Activated naive CD8-positive, alpha-beta T cell (primary cell): ENCODE measurements around the gene DFFA.
"Not testable (repeated sequence)": the region's sequence is repeated elsewhere in the genome, so short reads cannot be mapped to it uniquely, and the experiment has no call there.

Experiments
- H3K27ac Mint-ChIP-seq: one replicate; pipeline ENCODE4 v1.8.0; 2021; ENCODE audit warnings: mixed read lengths
- H3K27me3 Mint-ChIP-seq: one replicate; pipeline ENCODE4 v1.8.0; 2021; ENCODE audit warnings: mixed read lengths
- H3K36me3 Mint-ChIP-seq: one replicate; pipeline ENCODE4 v1.8.0; 2021; ENCODE audit warnings: mixed read lengths
- H3K4me1 Mint-ChIP-seq: one replicate; pipeline ENCODE4 v1.8.0; 2021; ENCODE audit warnings: low read depth, mixed read lengths
- H3K4me3 Mint-ChIP-seq: one replicate; pipeline ENCODE4 v1.8.0; 2021; ENCODE audit warnings: mild to moderate bottlenecking, mixed read lengths
- H3K9me3 Mint-ChIP-seq: one replicate; pipeline ENCODE4 v1.8.0; 2021; ENCODE audit warnings: low read depth, mixed read lengths

Gene DFFA

DNA sequence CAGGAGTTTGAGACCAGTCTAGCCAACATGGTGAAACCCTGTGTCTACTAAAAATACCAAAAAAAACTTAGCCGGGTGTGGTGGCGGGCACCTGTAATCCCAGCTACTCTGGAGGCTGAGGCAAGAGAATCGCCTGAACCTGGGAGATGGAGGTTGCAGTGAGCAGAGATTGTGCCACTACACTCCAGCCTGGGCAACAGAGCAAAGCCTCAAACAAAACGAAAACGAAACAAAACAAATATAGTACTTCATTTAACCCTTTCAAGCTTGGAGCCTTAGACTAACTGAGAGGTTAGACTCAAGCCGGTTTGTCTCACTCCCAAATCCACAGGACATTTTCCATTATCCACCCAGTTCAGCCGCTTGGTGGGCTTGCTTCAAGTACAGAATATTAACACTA is 14.9 kb downstream of the DFFA start:
- H3K27ac Mint-ChIP-seq, H3K36me3 Mint-ChIP-seq, H3K4me3 Mint-ChIP-seq: not testable (repeated sequence)

DNA sequence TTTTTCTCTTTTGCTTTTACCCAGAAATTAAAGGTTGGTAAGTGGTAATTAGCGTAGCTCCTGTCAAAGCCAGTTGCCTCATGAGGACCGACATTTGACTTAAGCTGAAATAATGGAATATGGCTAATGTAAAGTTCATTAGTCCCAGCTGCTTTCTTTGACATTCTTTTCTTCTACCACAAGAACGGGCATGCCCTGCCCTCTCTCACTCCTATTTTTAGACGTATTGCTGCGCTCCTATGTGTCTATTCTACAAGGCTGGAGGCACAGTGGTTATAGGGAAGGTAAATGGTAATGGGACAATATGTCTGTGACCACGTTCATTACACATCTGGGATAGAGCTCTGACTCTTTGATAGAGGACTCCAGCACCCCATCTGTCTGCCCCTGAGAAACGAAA is 15.7 kb downstream of the DFFA start:
- H3K27ac Mint-ChIP-seq = no peak overlapping the region
- H3K27me3 Mint-ChIP-seq = no peaks in the 10 kb centered on the region
- no peaks in the 10 kb centered on the region for H3K9me3 Mint-ChIP-seq
- H3K4me1 Mint-ChIP-seq = peaks cover 5% of the 10 kb centered on the region
- H3K4me3 Mint-ChIP-seq = no peak overlapping the region
- peaks cover 2% of the 10 kb centered on the region for H3K36me3 Mint-ChIP-seq

More for the DNA sequence above, 14.9 kb downstream of the DFFA start:
- not testable (repeated sequence) for H3K4me1 Mint-ChIP-seq, H3K27me3 Mint-ChIP-seq, H3K9me3 Mint-ChIP-seq

DNA sequence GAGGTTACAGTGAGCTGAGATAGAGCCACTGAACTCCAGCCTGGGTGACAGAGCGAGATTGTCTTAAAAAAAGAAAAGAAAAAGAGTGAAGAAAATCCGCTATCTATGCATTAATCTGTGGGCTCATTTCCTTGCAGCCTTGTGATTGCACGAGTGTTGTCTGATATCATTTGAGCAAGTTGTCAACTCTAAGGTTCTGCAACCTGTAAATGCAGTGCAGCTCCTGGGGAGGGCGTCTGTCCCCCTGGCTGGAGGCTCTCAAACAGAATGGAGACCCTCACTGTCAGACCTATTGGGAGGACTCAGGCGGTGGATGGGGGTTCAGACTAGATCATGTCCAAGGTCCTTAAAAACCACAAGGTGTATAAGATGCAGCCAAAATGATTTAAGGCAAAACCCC is 16.3 kb downstream of the DFFA start:
- Mint-ChIP-seq H3K4me1 (peaks cover 5% of the 10 kb centered on the region), H3K9me3 (no peaks in the 10 kb centered on the region), H3K27ac (no peak overlapping the region)

DNA sequence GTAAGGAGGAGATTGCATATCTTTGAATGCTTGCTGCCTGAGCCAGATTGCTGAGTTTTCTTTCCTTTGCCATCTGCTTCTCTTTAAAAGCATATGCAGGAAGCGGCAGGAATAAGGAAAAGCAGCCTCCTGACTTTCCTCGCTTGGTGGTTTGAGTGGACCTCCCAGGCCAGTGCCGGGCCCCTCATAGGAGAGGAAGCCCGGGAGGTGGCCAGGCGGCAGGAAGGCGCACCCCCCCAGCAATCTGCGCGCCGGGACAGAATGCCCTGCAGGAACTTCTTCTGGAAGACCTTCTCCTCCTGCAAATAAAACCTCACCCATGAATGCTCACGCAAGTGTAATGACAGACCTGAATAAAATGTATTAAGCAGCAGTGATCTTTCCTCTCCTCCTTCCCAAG is 21.0 kb downstream of the DFFA start:
- H3K27me3 Mint-ChIP-seq = no peaks in the 10 kb centered on the region
- peaks cover 2% of the 10 kb centered on the region for H3K36me3 Mint-ChIP-seq
- H3K27ac Mint-ChIP-seq = no peak overlapping the region
- H3K4me3 Mint-ChIP-seq = no peak overlapping the region
- no peaks in the 10 kb centered on the region for H3K9me3 Mint-ChIP-seq
- H3K4me1 Mint-ChIP-seq = no peaks in the 10 kb centered on the region

More for the DNA sequence above, 16.3 kb downstream of the DFFA start:
- no peaks in the 10 kb centered on the region for H3K27me3 Mint-ChIP-seq
- H3K36me3 Mint-ChIP-seq = peaks cover 2% of the 10 kb centered on the region
- no peak overlapping the region for H3K4me3 Mint-ChIP-seq

DNA sequence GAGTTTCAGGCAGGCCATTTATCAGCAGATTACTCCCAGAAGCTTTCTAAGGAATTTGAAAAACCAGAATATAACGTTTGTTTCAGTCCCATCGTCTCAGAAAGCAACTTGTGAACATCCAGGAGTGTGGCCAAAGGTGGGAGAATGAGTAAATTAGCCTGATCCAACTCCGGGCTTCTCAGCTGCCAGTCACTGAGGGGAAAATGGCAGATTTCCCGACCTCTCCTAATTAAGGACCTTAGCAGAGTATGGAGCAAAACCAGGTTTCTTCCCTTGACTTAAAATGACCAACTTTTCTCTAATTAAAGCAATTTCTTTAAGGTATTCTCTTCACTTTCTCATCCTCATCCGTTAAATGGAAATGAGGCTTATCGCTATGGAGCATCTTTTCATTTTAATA is 21.5 kb downstream of the DFFA start:
- Mint-ChIP-seq H3K9me3 (no peaks in the 10 kb centered on the region), H3K27me3 (no peaks in the 10 kb centered on the region), H3K4me1 (no peaks in the 10 kb centered on the region), H3K4me3 (no peak overlapping the region), H3K27ac (no peak overlapping the region), H3K36me3 (no peaks in the 10 kb centered on the region)

DNA sequence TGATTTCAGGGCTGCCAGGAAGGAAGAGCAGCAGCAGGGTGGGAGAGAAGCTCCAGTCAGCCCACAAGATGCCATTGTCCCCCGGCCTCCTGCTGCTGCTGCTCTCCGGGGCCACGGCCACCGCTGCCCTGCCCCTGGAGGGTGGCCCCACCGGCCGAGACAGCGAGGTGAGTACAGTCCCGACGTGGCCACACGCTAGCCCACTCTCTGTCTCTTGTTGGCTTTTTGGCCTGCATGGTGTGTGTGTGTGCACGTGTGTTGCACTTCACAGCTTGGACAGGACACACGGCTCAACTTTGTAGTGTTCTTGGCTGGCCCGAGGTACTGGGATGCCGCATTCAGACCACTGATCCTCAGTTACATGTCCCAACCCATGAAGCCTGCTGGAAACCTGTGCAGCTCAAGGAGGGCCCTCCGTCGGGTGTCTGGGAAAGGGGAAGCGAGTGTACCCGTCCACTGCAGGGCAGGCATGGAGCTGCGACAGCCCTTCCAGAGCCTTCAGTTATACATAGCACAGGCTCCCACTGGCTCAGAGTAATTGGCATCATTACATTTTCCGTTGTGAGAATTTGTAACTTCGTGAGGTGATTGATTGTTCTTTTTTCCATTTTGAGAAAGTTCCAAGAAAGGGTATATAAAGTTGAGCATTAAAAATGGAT is 22.0 kb downstream of the DFFA start:
- Mint-ChIP-seq H3K4me3 (no peak overlapping the region), H3K27me3 (no peaks in the 10 kb centered on the region), H3K9me3 (no peaks in the 10 kb centered on the region), H3K27ac (no peak overlapping the region), H3K36me3 (no peaks in the 10 kb centered on the region), H3K4me1 (no peaks in the 10 kb centered on the region)

DNA sequence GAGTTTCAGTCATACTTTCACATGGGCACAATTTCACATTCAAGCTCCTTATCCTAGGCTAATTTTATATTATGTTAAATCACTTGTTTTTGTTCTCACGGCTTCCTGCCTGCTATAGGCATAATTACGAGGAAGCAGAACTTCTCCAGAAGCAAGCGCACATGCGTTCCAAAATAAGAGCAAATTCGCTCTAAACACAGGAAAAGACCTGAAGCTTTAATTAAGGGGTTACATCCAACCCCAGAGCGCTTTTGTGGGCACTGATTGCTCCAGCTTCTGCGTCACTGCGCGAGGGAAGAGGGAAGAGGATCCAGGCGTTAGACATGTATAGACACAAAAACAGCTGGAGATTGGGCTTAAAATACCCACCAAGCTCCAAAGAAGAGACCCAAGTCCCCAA is 22.6 kb downstream of the DFFA start, which contains the start of gene CORT:
Gene CORT (plus strand): TSS at position 281 of the 400 bp plus-strand sequence. CDS start 193 bp downstream, outside the sequence.
- no peaks in the 10 kb centered on the region for H3K27me3 Mint-ChIP-seq
- no peak within 1 kb of the TSS for H3K27ac Mint-ChIP-seq
- H3K4me3 Mint-ChIP-seq = no peak within 1 kb of the TSS
- H3K9me3 Mint-ChIP-seq = no peaks in the 10 kb centered on the region
- no peaks in the 10 kb centered on the region for H3K4me1 Mint-ChIP-seq
- no peaks in the 10 kb centered on the region for H3K36me3 Mint-ChIP-seq

DNA sequence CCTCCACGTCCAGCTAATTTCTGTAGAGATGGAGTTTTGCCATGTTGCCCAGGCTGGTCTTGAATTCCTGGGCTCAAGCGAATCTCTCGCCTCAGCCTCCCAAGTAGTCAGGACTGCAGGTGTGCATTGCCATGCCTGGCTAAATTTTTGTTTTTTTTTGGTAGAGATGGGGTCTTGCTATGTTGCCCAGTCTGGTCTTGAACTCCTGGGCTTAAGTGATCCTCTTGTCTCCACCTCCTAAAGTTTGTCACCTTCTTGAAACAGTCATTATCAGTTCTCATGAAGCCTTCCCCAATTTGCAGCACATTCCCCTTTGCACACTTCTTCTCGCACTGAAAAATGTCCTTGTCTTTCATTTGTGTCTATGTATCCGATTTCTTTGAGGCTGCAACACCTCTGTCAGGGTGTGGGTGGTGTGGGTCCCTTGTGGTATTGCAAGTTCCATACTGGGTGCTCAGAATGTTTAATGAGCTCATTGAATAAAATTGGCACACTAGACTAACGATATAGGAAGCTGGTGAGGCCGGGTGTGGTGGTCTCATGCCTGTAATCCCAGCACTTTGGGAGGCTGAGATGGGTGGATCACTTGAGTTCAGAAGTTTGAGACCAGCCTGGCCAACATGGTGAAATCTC is 25.4 kb downstream of the DFFA start:
- no peak overlapping the region for H3K4me3 Mint-ChIP-seq
- H3K36me3 Mint-ChIP-seq = no peaks in the 10 kb centered on the region
- no peaks in the 10 kb centered on the region for H3K9me3 Mint-ChIP-seq
- H3K27ac Mint-ChIP-seq = no peak overlapping the region
- no peaks in the 10 kb centered on the region for H3K4me1 Mint-ChIP-seq
- H3K27me3 Mint-ChIP-seq = no peaks in the 10 kb centered on the region

DNA sequence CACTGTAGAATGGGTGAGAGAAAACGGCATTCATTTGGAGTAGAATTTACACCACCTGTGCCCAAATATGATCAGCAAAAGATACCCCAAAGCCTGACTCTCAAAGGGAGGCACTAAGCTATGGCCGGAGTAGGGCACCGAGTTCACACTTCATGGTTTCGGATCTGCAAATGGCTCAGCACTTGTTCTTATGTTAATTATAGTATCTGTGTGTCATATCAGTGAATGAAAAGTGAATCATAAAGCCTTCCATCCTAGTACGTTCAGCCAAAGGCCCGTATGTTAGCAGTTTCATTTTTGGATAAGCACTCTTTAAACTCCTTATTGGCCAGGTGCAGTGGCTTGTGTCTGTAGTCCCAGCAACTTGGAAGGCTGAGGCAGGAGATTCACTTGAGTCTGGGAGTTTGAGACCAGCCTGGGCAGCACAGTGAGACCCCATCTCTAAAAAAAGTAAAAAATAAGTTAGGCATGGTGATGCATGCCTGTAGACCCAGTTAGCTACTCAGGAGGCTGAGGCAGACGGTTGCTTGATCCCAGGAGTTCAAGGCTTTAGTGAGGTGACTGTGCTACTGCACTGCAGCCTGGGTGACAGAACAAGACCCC is 27.4 kb downstream of the DFFA start:
- Mint-ChIP-seq H3K4me1 (no peaks in the 10 kb centered on the region), H3K4me3 (no peak overlapping the region), H3K27me3 (no peaks in the 10 kb centered on the region), H3K9me3 (no peaks in the 10 kb centered on the region), H3K27ac (no peak overlapping the region), H3K36me3 (no peaks in the 10 kb centered on the region)

DNA sequence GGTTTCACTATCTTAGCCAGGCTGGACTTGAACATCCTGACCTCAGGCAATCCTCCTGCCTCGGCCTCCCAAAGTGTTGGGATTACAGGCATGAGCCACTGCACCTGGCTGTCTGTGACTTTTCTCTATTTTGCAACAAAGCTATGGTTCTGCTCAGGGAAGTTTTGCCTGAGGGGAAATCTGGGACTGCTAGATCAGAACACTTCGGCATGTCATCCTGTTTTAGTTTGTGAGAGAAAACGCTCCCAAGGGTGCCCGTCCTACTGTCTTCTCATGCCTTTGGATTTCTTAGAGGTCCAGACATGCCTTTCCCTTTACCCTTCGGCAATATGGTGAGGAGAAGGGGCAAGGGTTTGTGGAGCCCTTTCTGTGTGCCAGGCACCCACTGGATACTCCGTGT is 28.1 kb downstream of the DFFA start:
- Mint-ChIP-seq H3K27me3 (no peaks in the 10 kb centered on the region), H3K36me3 (no peaks in the 10 kb centered on the region), H3K4me3 (no peak overlapping the region), H3K4me1 (no peaks in the 10 kb centered on the region), H3K27ac (no peak overlapping the region), H3K9me3 (no peaks in the 10 kb centered on the region)

DNA sequence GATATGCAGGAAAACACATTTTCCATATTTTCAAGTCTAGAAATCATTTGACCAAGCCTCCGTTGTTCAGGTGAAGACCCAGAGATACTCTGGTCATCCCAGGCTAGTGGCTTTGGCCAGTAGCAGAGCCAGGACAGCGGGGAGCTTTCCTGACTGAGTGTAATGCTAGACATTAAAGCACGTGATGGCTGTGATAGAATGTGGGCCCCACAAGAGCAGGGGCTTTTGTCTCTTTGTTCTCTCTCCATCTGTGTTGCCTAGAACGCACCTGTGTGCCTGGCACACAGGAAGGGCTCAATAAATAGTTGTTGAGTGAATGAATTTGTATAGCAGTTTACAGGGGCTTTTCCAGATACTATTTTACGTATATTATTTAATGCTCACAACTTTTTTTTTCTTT is 31.5 kb downstream of the DFFA start:
- Mint-ChIP-seq H3K4me1 (no peaks in the 10 kb centered on the region), H3K27ac (no peak overlapping the region), H3K27me3 (no peaks in the 10 kb centered on the region), H3K4me3 (no peak overlapping the region), H3K9me3 (no peaks in the 10 kb centered on the region), H3K36me3 (no peaks in the 10 kb centered on the region)

DNA sequence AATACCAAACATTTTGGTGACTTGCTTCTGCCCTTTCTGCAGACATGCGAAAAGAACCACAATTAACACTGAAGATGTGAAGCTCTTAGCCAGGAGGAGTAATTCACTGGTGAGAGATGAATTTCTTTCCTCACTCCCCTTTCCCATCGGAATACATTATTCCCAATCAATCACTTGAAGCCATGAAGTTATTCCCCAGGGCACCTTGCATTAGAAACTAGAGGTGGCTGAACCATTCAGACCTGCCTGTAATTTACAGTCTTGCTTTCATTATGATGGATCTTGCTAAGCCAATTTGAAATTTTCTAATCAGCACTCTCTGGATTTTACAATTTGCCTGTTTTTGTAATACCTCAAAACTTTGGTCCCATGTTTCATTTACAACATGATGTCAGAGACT is 32.0 kb downstream of the DFFA start:
- Mint-ChIP-seq H3K4me3 (no peak overlapping the region), H3K4me1 (no peaks in the 10 kb centered on the region), H3K27me3 (no peaks in the 10 kb centered on the region), H3K9me3 (no peaks in the 10 kb centered on the region), H3K27ac (no peak overlapping the region), H3K36me3 (no peaks in the 10 kb centered on the region)

DNA sequence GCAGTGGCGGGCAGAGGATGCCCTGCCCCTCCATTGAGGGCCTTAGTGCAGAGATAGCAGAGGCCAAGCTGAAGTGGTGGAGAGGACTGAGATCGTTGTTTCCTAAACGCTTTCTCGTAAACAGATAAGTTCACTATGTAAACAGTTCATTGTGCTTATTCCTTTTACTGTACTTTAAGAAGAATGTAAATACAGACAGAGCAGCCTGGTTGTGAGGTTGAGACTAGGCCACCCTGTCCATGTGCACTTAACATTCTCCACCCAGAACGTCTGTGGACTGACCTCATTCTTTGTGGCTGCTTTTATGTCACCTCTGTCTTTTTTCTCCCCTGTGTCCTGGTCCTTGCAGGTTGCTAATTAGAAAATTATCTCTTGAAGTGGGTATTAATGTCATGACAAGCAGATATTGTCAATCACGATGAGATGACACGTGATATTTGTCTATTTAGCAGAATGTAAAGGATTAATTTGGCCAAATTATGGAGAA is 33.6 kb downstream of the DFFA start:
- no peak overlapping the region for H3K27ac Mint-ChIP-seq
- H3K27me3 Mint-ChIP-seq = no peaks in the 10 kb centered on the region
- no peak overlapping the region for H3K4me3 Mint-ChIP-seq
- H3K36me3 Mint-ChIP-seq = no peaks in the 10 kb centered on the region
- no peaks in the 10 kb centered on the region for H3K9me3 Mint-ChIP-seq
- H3K4me1 Mint-ChIP-seq = no peaks in the 10 kb centered on the region

DNA sequence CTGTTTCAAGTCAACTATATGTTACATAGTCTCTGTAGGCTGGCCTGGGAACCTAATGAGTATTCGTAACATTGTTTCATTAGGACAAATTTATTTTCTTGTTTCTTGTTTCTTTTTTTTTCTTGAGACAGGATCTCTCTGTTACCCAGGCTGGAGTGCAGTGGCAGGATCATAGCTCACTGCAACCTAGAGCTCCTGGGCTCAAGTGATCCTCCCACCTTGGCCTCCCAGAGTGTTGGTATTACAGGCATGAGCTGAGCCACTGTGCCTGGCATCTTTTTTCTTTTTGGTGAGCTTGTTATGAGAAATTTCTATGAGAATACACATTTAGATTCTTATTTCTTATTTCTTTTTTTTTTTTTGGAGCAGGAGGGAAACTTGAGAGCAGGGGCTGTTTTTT is 35.3 kb downstream of the DFFA start:
- Mint-ChIP-seq H3K4me3 (no peak overlapping the region), H3K4me1 (peaks cover 5% of the 10 kb centered on the region), H3K27ac (no peak overlapping the region), H3K36me3 (no peaks in the 10 kb centered on the region), H3K9me3 (no peaks in the 10 kb centered on the region), H3K27me3 (no peaks in the 10 kb centered on the region)

DNA sequence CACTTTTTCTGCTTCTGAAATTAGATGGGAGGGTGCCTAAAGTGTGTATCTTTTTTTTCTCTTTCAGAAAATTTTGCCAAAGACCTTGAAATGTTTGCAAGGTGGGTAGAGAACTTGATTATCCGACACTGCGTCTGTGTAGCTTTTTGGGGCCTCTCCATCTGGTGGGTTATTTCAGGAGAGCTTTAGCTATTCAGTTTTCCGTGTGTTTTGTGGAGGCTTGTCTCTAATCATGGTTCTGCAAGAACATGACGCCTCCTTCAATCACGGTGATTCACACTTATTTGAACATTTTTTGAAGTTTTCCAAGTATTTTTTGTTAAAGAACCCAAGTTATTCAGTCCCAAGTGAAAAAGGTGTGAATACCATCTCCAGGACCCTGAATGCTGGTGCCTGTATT is 37.7 kb downstream of the DFFA start:
- H3K9me3 Mint-ChIP-seq = no peaks in the 10 kb centered on the region
- H3K27me3 Mint-ChIP-seq = no peaks in the 10 kb centered on the region

More for the DNA sequence above, 37.7 kb downstream of the DFFA start:
- Mint-ChIP-seq H3K27ac (no peak overlapping the region), H3K36me3 (no peaks in the 10 kb centered on the region), H3K4me3 (no peak overlapping the region), H3K4me1 (peaks cover 19% of the 10 kb centered on the region)
